Esophagus muscularis mucosa (tissue), 4 donors: Measurements from ENCODE around the gene IGF1R.

Experiments
- CTCF ChIP-seq, 3 experiments: fragments of 200-600 bp in 2 of 3; fragments of 450-650 bp in 1 of 3; sonication (generic) in 2 of 3; IDR thresholded peaks; one replicate each; pipeline ENCODE4 v1.5.1; 2017 to 2019; ENCODE audit warnings: antibody characterized with exemption in 3 of 3, mild to moderate bottlenecking in 2 of 3, moderate library complexity in 1 of 3
- EP300 ChIP-seq: sonication (generic); formaldehyde crosslinking; IDR thresholded peaks from one replicate; pipeline ENCODE4 v1.6.1; 2017; ENCODE audit warnings: antibody characterized with exemption
- POLR2A ChIP-seq: fragments of 450-650 bp; IDR thresholded peaks from one replicate; pipeline ENCODE4 v1.6.1; 2017; ENCODE audit warnings: antibody characterized with exemption, moderate library complexity, mild to moderate bottlenecking, low read depth
- POLR2AphosphoS5 ChIP-seq, 2 donors: sonication (generic); formaldehyde crosslinking; IDR thresholded peaks; one replicate each; pipeline ENCODE4 v1.6.1; 2017; ENCODE audit warnings: antibody characterized with exemption in 2 of 2

DNA sequence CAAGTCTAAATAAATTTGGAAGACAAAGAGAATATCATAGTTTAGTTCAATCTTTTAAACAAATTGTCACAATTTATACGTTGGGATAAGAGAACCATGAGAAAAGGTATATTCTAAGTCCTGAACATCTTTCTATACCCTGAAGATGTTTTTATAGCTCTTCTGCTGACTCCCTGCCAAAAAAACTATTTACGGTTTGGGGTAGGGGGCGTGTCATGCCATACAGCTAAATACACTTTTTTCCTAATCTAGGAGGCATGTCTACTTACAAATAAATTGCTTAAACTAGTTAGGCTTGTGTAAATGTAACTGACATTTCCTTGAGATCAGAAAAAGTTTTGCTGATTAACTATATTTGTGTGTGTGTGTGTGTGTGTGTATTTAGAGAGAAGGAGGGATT, 195.9 kb downstream of the IGF1R start:
- TF ChIP-seq POLR2A (no peak), POLR2AphosphoS5 (IDR thresholded peaks at IDR 0.05) (no peak), CTCF (IDR thresholded peaks at IDR 0.05) (no peak), EP300 (no peak)
